ENCODE measurements around the gene METTL26.

Gene METTL26

GRCh38 chr16:593807-594206 lies 42.3 kb downstream of the METTL26 start:
- no peak for DNase-seq

GRCh38 chr16:593406-593805 lies 42.7 kb downstream of the METTL26 start:
- no peak for DNase-seq

- peak; percentile 98 for DNase-seq
These were observed 43.4 kb downstream of the METTL26 start for GRCh38 chr16:592518-593306.

GRCh38 chr16:591892-592517 lies 44.1 kb downstream of the METTL26 start:
- DNase-seq: no peak

GRCh38 chr16:591231-591630 lies 44.9 kb downstream of the METTL26 start:
- DNase-seq: no peak

- DNase-seq: no peak
These were observed 45.3 kb downstream of the METTL26 start for GRCh38 chr16:590815-591200.

GRCh38 chr16:590188-590814 lies 45.8 kb downstream of the METTL26 start:
- no peak for DNase-seq

GRCh38 chr16:589658-590187 lies 46.4 kb downstream of the METTL26 start, which contains the start of gene RAB40C:
Gene RAB40C, plus strand, starts transcription at chr16:590066. Its CDS starts 226 bp downstream, at chr16:590292.
- DNase-seq: peak; percentile 87

- DNase-seq: peak; percentile 83
These were observed 47.0 kb downstream of the METTL26 start for GRCh38 chr16:588889-589657.

- no peak for DNase-seq
These were observed 47.5 kb downstream of the METTL26 start for GRCh38 chr16:588639-588888.

- DNase-seq: no peak
These were observed 49.2 kb downstream of the METTL26 start for GRCh38 chr16:586645-587590.

GRCh38 chr16:586047-586644 lies 50.0 kb downstream of the METTL26 start:
- DNase-seq: no peak

GRCh38 chr16:585351-585750 lies 50.8 kb downstream of the METTL26 start:
- DNase-seq: no peak

All from GF-D8 (cell line).